HG02571 (cell line): ENCODE results near the gene CLSTN2.

Source experiments
- ATAC-seq: cut with Tn5 transposase; IDR thresholded peaks from one replicate; pipeline ENCODE4 v1.9.1; 2021; ENCODE audit warnings: mild to moderate bottlenecking, moderate library complexity; ENCODE audit not compliant: unreplicated experiment

Gene CLSTN2

GRCh38 chr3:139935016-139935865 lies at the start of gene CLSTN2:
Gene CLSTN2 (plus strand): TSS chr3:139935185.
- peak; percentile 48 for ATAC-seq

- no peak for ATAC-seq
These were observed 47.6 kb upstream of the CLSTN2 start for GRCh38 chr3:139887431-139887830.

GRCh38 chr3:139888561-139889140 lies 46.3 kb upstream of the CLSTN2 start:
- no peak for ATAC-seq

GRCh38 chr3:139893267-139893962 lies 41.6 kb upstream of the CLSTN2 start:
- no peak for ATAC-seq

- no peak for ATAC-seq
These were observed 40.9 kb upstream of the CLSTN2 start for GRCh38 chr3:139893963-139894642.

- no peak for ATAC-seq
These were observed 40.4 kb upstream of the CLSTN2 start for GRCh38 chr3:139894643-139894989.

- ATAC-seq = no peak
These were observed 37.2 kb upstream of the CLSTN2 start for GRCh38 chr3:139897759-139898158.

- ATAC-seq = no peak
These were observed 28.6 kb upstream of the CLSTN2 start for GRCh38 chr3:139906418-139906817.

GRCh38 chr3:139909811-139910210 lies 25.2 kb upstream of the CLSTN2 start:
- no peak for ATAC-seq

GRCh38 chr3:139916271-139916670 lies 18.7 kb upstream of the CLSTN2 start:
- no peak for ATAC-seq

GRCh38 chr3:139917226-139917785 lies 17.7 kb upstream of the CLSTN2 start:
- no peak for ATAC-seq

- no peak for ATAC-seq
These were observed 6.1 kb upstream of the CLSTN2 start for GRCh38 chr3:139928708-139929505.

- no peak for ATAC-seq
These were observed 4.8 kb upstream of the CLSTN2 start for GRCh38 chr3:139930211-139930610.

GRCh38 chr3:139933766-139934165 lies 1.2 kb upstream of the CLSTN2 start:
- ATAC-seq = no peak

- ATAC-seq = no peak
These were observed 371 bp upstream of the CLSTN2 start for GRCh38 chr3:139934613-139935015.

GRCh38 chr3:139935866-139936817 lies 1.2 kb downstream of the CLSTN2 start:
- no peak for ATAC-seq

GRCh38 chr3:139937674-139938279 lies 2.8 kb downstream of the CLSTN2 start:
- ATAC-seq = no peak

GRCh38 chr3:139939681-139940190 lies 4.8 kb downstream of the CLSTN2 start:
- no peak for ATAC-seq
